Right forelimb (tissue), 1 donor: Measurements from ENCODE around the gene PRRT2.
"Not testable (repeated sequence)": the region's sequence is repeated elsewhere in the genome, so short reads cannot be mapped to it uniquely, and the experiment has no call there.

Experiments
- DNase-seq: peaks from one replicate; pipeline ENCODE4 v3.0.0-alpha.2; 2018

PRRT2 gene

GRCh38 chr16:29812754-29813643 is 1.0 kb downstream of the PRRT2 start:
- no peak for DNase-seq

DNA sequence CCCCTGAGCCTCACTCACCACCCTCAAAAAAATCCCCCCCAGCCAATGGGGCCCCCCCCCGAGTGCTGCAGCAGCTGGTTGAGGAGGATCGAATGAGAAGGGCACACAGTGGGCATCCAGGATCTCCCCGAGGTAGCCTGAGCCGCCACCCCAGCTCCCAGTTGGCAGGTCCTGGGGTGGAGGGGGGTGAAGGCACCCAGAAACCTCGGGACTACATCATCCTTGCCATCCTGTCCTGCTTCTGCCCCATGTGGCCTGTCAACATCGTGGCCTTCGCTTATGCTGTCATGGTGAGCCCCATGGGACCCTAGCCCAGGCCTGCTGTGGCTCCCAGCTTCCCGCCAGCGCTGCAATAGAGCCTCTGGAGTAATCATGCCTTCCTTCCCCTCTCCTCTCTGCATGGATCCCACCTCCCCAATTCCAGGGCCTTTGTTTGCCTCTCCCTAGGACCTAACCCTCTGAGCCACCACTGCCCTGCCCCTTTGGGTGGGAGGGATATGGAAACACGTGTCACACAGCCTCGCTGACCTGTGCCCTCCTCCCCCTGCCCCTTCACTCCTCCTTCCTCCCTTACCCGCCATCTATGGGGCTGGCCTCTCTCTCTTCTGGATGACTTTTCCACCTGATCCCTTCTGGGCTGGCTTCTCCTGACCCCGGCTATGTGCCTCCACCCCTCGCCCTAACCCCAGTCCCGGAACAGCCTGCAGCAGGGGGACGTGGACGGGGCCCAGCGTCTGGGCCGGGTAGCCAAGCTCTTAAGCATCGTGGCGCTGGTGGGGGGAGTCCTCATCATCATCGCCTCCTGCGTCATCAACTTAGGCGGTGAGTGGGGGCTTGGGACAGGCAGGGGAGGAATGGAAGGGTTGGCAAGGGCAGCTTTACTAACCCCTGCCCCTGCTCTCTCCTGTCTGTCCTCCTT is 1.9 kb downstream of the PRRT2 start:
- no peak for DNase-seq

- no peak for DNase-seq
Measured at GRCh38 chr16:29814592-29814991, 2.6 kb downstream of the PRRT2 start.

- DNase-seq, result no peak
Measured at GRCh38 chr16:29815032-29815721, 3.2 kb downstream of the PRRT2 start.

DNA sequence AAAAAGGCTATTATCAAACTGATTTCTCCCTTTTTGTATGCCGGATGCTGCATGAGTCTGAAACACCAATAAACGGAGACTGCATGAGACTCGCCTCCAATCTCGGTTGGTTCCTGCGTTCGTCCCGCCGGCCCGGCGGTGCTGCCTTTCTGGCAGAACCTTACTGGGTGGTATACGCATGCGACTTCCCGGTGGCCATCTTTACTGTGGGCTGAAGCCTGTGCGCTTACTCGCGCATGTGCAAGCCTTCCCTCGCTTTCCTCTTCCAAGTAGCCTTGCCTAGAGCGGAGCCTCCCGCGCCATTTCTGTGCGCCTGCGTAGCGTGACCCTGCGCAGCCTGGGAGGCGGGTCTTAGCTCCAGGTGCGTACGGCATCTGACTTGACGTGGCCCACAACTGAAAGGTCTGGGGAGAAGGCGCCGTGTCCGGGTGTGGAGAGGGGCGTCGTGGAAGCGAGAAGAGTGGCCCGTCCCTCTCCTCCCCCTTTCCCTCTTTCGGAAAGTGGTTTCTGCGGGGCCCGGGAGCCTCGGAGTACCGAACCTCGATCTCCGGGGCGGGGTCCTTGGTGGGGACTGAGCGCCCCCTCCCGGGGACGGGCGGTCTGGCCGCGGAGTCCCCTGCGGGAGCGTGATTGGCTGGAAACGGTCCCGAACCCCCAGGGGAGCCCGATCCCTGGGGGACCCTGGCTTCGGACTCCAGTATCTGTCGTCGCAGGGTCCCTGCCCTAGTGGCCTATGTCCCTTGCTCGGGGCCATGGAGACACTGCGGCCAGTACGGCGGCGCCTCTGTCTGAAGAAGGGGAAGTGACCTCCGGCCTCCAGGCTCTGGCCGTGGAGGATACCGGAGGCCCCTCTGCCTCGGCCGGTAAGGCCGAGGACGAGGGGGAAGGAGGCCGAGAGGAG is 4.0 kb downstream of the PRRT2 start, which contains the start of gene PAGR1:
PAGR1 (plus strand) TSS at position 360 of the 901 bp plus-strand sequence; CDS start at position 734, 374 bp downstream.
- DNase-seq, result peak; percentile 98

- no peak for DNase-seq
Measured at GRCh38 chr16:29816694-29817441, 4.9 kb downstream of the PRRT2 start.

DNA sequence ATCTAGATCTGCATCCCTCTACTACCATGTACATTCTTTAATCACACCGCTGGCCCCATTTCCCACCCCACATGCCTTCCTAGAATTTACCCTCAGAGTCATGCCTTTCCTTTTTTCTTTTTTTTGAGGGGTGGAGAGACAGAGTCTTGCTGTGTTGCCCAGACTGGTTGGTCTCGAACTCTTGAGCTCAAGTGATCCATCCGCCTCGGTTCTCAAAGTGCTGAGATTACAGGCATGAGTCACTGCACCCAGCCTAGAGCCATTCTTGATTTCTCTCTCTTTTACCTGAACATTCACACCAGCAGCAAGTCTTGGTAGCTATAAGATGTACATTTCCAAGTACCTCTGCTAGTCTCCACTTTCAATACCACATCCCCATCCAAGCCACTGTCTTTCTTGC is 6.1 kb downstream of the PRRT2 start:
- DNase-seq, result no peak

- DNase-seq, result no peak
Measured at GRCh38 chr16:29819506-29819905, 7.5 kb downstream of the PRRT2 start.

DNA sequence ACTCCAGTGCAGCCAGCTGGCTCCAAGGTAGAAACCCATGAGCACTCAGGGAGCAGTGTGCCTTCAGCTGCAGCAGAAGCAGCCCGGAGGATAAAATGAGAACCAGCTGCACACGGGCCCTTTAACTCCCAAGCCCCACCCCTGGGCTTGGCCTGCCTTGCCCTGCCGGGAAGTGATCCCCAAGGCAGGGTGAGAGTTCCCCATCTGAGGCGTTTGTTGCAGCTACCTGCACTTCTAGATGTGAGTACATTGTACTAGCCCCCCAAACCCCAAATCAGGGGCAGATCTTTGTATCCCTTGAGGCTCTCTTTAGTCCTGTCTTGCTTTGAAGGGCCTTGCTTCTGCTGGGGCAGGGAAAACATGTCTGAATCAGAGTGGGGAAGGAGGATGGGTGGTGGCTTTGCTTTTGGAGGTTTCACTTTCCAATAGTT is 8.3 kb downstream of the PRRT2 start, which contains the start of gene MVP:
MVP (plus strand) TSS at position 192 of the 431 bp plus-strand sequence. CDS start 10,088 bp downstream, outside the sequence.
- DNase-seq, result no peak

- no peak for DNase-seq
Measured at GRCh38 chr16:29820730-29821642, 9.0 kb downstream of the PRRT2 start.

GRCh38 chr16:29821643-29822115 is 9.7 kb downstream of the PRRT2 start:
- no peak for DNase-seq

DNA sequence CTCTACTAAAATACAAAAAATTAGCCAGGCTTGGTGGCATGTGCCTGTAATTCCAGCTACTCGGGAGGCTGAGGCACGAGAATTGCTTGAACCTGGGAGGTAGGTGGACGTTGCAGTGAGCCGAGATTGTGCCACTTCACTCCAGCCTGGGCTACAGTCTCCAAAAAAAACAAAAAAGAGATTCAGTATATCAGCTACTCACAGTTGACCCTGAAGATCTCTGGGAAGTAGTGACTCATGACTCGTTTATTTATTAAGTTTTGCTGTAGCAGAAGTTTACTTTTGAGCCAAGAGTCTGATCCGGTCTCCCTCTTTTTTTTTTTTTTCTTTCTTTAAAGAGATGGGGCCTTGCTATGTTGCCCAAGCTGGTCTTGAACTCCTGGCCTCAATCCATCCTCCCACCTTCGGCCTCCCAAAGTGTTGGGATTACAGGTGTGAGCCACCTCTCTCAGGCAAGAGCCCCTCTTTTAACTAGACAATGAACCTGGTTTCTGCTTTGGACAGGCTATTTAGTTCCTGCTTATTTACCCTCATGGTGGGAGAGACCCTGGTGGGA is 12.7 kb downstream of the PRRT2 start:
- no peak for DNase-seq

- no peak for DNase-seq
Measured at GRCh38 chr16:29825145-29826044, 13.4 kb downstream of the PRRT2 start.

GRCh38 chr16:29826342-29826695 is 14.3 kb downstream of the PRRT2 start:
- DNase-seq, result no peak

- DNase-seq, result no peak
Measured at GRCh38 chr16:29830774-29831173, 18.8 kb downstream of the PRRT2 start.

DNA sequence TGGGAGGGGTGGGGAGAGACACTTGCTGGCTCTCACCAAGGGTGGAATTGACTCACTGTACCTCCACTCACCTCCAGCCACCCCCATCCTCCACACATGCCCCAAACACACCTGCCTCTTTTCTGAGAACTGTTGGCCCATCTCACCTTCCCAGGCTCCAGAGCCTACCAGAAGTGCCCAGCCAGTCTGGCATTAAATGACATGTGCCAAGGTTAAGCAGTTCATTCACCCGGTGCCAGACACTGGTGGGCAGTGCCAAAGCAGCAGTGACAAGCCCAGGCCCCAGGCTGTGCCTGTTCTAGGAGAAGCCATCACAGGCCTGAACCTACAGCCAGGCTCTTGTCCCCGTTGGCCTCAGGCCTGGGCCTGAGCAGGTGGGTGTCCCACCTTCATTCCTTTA is 19.5 kb downstream of the PRRT2 start:
- no peak for DNase-seq

- DNase-seq, result not testable (repeated sequence)
Measured at GRCh38 chr16:29833219-29833618, 21.2 kb downstream of the PRRT2 start.

- DNase-seq, result no peak
Measured at GRCh38 chr16:29834079-29834478, 22.1 kb downstream of the PRRT2 start.
